T-helper 2 cell (primary cell): ENCODE data around the gene PRRX1.

Experiments
- DNase-seq, 5 experiments: peaks; one replicate each; pipeline versions ENCODE4 v3.0.0 to v3.0.0-alpha.2; 2012 to 2022
- total RNA-seq, 2 donors: gene quantifications; one replicate each; lab custom pipeline; 2026; lab: John Stamatoyannopoulos, UW

The PRRX1 gene
- total RNA-seq, result 0 reads per million in 2 donors

DNA sequence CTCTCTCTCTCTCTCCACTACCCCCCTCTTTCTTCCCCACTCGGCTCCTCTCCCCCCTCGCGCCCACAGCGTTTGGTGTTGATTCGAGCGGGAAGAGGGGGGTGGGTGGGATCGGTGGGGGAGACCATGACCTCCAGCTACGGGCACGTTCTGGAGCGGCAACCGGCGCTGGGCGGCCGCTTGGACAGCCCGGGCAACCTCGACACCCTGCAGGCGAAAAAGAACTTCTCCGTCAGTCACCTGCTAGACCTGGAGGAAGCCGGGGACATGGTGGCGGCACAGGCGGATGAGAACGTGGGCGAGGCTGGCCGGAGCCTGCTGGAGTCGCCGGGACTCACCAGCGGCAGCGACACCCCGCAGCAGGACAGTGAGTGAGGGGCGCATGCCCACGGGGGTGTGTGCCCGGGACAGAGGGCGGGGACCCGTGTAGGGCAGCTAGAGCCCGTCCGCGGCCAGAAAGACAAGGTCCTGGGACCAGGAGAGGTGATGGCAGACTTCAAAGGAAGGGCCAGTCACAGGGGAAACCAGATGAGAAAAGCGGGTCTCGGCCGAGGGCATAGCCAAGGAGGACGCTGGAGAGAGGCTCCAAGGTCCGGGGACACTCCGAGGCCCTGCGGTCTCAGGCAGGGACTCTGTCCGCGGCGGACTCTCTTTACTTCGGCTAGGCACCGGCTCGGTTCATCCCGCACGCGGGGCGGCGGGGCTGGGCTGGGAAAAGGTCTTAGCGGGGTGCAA lies at the start of gene PRRX1:
Gene PRRX1 (plus strand): TSS at position 39 of the 735 bp plus-strand sequence. CDS start 88 bp downstream, at position 127.
- no peak for DNase-seq

DNA sequence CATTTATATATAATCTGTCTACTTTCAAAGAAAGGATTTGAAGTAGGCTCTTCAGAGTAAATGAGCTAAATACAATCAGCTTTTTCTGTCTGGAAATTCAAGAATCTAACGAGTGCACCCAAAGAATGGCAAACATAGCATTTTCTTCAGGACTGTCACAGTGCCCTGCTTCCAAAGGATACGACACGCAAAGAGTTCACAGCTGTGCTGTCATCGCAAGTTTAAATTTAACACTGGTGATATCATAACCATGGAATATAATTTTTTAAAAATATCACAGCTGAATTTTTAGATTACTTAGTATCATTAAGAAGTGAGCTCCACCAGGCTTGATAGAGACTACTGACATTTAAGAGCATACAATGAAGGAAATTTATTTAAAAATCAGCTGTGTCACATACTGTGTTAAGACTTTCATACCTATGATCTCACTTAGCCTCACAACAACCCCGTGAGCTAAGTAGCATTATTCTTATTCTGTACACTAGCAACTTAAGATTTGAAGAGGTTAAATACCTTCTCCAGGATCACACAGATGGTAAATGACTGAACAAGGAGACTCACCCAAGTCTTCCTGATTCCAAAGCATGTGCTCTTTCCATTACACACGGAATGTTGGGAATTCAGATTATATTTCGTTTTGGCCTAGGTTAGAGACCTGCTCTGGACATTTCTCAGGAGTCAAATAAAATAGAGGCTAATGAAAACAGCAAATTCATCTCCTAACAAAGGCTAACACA lies 46.2 kb upstream of the PRRX1 start:
- DNase-seq, result no peak

DNA sequence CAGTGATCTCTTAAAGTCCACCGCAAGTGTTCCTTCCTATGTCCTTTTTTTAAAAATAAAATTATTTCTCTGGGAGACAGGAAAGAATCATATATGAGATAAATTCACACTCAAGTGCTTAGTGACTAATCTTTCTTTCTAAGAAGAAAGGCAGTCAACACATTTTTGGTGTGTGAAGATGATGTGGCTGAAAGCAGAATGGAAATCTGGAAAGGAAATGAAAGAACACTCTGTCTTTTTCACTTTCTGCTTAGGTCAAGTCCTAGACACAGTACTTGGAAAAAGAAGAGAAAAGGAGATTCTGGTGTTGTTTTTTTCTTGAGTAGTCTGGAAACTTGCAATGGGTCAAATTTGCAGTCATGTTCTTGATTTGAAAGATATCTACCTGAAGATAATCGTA lies 45.5 kb upstream of the PRRX1 start:
- DNase-seq, result no peak

DNA sequence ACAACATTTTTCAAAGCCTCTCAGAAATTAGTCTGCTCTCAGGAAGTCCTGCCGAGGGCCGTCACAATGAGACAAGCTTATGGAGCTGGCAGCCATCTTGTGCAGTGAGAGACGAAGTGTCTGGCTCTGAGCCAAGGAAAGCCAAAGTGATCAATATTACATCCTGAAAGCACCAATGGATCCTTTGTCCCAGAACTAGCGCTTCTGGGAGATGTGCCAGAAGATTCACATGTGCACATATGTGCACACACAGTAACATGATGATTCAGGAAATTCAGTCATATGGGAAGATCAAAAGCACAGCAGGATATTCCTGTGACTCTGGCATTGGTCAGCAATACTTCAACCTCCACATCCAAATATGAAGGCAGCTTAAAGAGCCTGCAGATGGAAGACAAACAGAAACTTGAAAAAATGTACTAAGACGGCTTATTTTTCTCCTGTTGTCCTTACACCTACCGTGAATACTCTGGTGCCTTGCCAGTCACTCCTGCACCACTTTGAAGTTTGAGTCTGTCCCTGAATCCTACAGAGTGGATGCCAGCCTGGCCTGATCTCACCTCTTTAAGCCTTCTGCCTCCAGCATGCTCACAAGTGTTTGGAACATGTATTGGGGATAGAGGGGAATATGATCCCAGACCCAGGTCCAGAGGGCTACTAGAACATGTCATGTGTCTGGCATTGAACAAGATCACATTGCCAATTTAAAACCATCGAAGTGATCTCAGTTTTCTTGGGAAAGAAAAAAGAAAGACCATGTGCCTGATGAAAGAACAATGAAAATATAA lies 44.5 kb upstream of the PRRX1 start:
- no peak for DNase-seq

DNA sequence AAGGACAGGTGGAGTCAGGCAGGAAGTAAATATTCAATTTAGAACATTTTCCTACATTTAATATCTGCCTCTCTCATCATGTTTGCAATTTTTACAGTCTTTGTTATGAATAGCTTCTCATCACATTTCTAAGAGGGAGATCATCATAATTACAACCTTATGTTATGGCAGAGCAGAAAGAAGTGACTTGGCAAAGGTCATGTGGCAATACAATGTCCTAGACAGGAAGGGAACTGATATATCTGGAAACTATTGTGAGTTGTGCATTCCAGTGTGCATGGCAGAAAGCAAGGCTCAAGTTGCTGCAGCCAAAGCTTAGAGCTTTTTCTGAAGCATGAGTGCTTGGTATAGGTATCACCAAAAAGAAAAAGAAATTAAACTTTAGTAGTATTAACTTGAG lies 43.8 kb upstream of the PRRX1 start:
- DNase-seq, result no peak

DNA sequence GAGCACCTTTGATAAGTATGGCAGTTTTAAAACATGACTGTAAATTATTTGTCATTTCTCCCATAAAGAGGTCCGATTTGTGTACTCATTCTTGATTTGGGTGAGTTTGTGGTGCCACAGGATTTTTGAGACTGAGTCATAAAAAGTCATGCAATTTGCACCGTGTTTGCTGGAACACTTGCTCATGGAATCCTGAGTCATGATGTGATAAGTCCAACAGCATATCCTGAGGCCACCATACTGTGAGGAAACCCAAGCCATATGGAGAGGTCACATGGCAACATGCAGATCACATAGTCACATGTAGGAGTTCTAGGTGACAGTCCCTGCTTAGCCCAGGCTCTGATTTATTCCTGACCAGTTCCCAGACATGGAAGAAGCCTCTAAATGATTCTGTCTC lies 40.8 kb upstream of the PRRX1 start:
- DNase-seq, result no peak

DNA sequence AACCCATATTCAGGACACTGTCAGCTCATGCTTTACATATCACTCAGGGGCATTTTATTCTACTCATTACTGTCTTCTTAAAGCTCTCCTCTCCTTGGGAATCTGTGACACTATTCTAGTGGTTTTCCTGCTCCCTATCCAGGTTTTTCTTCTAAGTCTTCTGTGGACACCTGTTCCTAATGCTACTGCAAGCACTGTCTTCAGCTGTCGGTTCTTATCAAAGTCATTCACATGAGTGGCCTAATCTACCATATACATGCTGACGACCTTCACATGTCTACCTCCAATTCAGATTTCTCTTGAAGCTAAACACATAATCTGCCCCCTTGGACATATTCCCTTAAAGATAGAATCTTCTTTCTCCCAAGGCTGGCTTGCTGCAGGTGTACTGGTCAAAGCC lies 39.8 kb upstream of the PRRX1 start:
- DNase-seq, result no peak

DNA sequence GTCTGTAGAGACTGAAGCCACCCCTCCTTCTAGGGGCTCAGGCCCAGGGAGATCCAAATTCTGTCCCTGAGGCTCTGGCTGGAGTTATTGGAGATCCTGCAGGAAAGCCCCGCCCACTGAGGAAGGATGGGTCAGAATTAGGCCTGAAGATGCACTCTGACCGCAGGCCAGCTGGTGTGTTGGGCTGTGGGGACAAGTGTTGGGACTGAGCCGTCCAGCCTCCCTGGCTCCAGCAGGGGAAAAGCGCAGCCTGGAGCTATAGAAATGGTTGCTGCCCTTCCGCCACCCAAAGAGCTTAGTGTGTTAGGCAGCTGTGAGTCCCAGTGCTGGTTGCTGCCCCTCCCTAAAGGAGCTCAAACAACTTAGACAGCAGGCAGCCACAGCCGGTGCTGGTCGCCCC lies 33.0 kb upstream of the PRRX1 start:
- no peak for DNase-seq

DNA sequence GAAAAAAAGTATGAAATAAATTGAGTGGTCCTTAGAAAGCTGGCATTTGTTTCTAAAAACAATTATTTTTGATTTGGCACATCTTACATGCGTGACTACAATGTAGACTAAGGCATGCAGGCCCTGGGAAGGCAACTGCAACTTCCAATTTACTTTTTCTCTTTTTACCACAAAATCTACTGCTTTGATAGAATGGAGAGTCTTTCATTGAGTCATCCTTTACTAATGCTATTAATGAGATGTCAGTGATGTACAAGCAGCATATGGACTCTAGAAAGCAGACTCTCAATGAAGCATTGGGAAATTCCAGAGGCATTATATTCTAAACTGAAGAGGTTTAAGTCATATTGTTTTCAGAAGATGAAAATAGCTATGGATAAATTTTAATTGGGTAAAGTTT lies 29.6 kb upstream of the PRRX1 start:
- DNase-seq, result no peak

DNA sequence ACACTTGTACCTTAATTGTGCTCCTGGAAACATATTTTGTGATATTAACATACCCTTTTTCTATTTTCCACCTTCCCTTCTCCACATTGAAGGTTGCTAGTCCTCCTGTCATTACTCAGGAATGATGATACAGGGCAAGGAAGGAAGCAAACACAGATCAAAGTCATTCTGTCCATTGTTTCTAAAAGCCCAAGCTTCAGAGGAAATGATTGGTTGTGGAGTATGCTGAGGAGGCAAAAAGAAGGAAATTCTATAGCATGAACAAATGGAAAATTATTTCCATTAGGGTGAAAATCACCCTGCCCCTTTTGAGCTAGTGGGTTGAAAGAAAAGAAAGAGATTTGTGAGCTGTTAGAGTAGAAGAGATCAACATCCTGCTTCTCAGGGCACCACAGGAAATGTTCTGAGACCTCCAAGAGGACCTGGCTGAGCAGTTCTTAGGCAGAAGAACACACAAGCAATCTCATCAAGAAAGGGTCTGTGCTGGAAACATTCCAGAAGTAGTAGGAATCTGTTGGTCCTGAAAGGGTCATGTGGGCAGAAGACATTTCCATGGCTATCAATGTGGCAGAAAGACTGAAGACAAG lies 29.0 kb upstream of the PRRX1 start:
- DNase-seq, result no peak

DNA sequence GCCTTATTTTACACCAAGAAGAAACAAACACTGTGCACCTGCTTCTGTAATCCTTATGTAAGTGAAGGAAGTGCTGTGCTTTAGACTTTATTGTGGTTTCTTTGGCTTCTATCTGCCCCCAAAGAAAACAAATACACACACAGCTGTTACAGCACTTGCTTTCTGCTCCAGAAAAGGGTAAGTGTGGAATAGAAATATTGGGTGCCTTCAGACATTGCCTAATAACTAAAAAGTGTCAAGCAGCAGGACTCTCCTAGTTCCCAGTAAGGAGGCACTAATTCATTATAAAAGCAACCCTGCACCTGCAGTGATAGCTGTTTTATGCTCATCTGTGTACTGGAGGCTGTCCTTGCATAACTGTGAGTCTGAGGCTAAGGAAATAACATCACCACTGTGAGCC lies 23.4 kb upstream of the PRRX1 start:
- DNase-seq, result no peak

DNA sequence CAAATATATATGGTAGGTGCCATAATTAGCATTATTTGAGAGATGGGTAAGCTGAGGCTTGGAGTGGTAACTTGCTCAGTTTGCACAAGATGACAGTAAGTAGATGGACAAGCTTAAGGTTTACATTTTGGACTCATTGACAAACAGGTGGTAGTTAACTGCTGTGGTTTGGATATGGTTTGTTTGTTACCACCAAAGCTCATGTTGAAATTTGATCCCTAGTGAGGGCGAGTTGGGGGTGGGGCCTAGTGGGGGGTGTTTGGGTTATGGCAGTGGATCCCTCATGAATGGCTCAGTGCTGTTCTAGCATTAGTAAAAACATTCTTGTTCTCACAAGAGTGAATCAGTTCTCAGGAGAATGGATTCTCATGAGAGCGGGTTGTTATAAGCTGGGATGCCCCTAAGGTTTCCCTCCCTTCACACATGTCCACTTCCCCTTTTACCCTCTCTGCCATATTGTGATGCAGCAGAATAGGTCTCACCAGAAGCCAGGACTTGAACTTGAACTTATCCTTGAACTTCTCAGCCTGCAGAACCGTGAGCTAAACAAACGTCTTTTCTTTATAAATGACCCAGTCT lies 6.6 kb upstream of the PRRX1 start:
- no peak for DNase-seq

DNA sequence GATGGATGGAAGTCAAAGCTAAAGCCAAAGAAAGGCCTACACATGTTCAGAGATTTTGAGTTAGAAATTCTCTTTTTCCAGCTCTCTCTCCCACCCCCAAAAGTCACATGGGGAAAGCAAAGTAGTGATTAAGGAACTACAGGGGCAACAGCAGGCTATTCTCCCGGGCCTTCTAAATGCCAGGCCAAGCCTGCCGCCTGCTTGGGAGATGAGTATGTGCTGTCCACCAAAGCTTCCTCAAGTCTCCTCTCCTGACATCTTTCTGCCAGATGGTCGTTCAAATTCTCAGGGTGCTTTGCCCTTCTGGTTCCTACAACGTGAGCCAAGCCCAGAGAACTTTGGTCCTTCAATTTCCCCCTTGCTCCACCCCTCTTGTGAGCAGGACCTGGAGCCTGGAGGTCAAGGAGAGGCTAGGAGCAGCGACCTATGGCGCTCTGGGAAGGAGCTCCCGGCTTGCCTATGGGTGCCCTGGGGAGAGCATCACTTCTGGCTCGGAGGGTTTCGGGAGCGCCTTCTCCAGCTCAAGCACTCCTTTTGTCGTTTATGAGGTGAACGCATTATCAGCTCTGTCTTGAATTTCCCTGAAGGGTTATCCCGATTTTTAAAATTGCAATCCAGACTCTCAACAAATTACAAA lies 4.4 kb upstream of the PRRX1 start:
- no peak for DNase-seq

DNA sequence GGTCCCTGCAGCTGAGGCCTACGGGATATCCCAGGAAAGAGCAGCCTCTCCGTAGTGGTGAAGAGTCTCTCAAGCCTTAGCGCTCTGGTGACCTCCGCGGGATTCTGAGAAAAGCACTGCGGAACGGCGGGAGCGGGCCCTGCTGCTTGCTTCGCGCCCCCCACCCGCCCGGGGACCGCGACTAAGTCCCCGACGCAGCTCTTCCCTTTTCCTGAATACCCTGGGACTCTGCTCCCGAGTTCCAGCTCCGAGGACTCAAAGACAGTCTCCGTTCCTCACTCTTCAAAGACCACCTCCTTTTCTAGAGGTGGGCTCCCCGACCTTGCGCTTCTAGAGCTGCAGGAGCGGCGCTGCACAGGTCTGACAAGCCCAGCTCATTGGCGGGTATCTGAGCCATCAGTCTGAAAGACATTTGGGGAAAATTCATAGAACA lies 3.6 kb upstream of the PRRX1 start:
- DNase-seq, result no peak

DNA sequence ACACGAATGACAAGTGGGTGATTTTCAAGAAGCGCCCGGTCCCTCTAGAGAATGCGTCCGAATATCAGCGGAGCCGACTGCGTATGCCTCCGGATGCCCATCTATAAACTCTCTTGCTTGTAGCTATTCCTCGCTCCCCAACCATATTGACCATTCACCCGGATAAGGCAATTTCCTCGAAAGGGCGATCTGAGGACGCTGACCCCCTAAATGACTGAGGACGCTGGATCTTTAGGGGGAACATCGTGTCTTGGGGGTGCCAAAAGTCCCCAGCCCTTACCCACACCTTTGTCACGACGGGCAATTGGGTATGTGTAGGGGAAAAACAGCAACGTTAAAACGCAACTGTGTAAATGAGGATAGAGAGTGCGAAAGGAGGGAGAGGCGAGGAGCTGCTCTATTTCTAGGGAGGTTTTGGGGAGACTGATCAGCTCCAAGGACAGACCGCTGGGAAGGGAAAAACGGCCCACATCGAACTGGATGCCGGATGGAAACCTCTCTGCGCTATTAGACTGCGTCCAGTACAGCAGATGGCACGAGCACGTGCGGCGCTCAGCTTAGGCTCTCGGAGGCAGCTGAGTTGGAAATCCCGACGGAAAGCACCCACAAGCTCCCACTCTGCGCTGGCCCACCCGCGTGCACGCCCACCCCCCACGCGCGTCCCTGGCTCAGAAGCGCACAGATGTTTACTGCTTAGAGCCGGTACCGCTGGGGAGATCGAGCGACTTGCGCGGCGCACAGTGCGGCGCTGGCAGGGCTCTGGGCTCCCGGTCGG lies 2.9 kb upstream of the PRRX1 start:
- no peak for DNase-seq

DNA sequence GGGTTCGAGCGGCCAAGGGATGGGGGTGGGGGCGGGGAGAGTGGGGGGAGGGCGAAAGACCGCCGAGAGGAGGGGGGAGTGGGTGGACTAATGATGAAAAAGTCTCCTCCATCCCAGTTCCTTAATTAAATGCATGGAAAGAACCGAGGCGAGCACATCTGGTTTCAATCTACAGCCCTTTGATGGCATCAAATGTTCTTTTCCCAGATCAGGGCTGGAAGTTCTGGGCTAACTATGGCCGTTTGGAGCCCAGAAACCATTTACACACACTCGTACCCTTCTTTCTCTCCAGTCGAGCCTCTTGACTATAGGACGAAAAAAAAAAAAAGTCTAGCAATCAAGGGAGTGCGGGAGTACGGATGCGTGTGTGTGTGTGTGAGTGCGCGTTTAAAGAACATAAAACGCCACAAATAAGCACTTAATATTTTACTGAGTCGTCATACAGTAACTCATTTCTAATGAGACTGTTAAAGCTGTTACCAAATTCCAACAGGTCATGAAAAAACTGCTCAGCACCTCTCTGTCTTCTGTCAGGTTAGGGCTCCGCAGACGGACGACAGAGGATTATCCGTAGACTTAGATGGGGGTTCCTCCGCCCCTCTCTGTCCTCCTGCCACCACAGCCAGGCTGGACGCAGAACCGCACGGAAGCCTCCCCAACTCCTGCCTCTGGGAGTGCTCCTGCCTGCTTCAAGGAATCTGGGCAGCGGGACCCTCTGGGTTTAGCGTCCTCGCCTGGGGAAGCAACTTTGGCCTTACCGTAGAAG lies 2.1 kb upstream of the PRRX1 start:
- DNase-seq, result no peak

DNA sequence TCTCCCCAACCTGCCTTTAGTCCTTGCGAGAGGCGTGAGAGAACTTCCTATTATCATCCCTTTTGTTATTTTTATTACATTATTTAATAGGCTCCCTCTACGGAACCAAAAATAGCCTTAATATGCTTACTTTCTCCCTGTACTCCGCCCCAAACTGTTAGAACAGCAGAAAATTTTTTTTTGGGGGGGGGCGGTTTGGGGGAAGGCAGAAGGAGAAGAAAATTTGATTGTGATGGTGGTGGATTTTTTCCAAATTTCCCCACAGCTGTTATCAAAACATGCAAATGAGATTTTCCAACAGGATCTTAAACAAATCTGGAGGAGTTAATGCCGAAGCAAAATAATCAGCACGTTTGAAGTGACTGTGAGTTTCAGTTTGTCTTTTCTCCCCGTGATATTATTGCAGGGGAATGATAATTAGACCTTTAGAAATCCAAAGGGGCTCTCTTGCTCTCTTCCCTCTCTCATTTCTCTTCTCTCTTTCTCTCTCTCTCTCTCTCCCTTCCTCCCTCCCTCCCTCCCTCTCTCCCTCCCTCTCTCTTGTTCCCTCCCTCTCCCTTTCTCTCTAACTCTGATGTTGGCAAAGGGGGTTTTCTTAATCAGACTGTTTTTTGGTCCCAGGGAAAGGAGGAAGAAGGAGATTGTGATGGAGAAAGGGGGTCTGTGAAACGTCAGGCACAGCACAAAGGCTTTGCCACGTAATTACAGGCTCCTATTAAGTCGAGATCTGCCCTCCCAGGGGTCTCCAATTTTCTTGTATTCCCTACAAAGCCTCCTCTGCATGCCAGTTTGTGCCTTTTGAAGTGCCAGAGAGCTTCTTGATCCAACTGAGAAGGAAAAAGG lies 1.1 kb upstream of the PRRX1 start:
- no peak for DNase-seq

DNA sequence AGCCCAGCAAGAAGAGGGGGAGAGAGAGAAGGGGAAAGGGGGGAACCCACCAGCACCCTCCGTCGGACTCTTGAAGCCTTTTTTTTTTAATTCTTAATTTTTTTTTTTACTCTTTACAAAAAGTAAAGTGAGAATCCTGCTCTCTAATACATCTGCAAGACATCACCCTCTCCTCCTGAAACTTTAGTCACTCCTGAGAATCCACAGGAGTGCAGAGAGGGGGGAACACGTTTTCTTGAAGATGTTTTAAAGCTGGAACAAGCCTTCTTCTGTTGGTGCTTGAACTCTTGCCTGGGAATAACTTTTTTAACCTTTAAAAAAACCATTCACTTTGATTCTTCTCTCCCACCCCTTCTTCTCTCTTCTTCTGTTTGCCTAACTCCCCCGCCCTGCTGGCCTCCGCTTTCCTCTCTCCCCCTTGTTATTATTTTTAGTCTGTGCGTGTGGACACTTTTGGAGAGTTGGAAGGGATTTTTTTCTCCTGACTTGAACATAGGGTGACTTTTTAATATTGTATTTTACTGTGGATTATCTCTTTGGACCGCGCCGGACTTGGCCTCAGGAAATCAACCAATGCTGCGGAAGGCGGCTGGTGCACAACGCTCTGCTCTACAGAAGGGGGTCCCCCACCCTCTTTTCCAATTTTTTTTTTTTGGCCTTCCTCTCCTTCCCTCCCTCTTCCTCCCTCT lies 383 bp upstream of the PRRX1 start:
- no peak for DNase-seq
